ENCODE measurements around the gene ABO.
"Not testable (repeated sequence)": the region's sequence is repeated elsewhere in the genome, so short reads cannot be mapped to it uniquely, and the experiment has no call there.

Gene ABO

GRCh38 chr9:133304158-133304470 is 29.1 kb upstream of the ABO start:
- FAIRE-seq (no peak), DNase-seq (ENCODE audit: insufficient read length, low spot score) (no peak)
- TF ChIP-seq POLR2A (IDR thresholded peaks at IDR 0.05; ENCODE audit: low read depth, low read length) = no peak

- TF ChIP-seq POLR2A (IDR thresholded peaks at IDR 0.05; ENCODE audit: low read depth, low read length) = no peak
- DNase-seq (ENCODE audit: insufficient read length, low spot score) (no peak), FAIRE-seq (no peak)
These were observed 28.5 kb upstream of the ABO start for GRCh38 chr9:133303266-133304157.

GRCh38 chr9:133301253-133302230 is 26.5 kb upstream of the ABO start:
- no peak for DNase-seq (ENCODE audit: insufficient read length, low spot score)
- FAIRE-seq = no peak
- TF ChIP-seq POLR2A (IDR thresholded peaks at IDR 0.05; ENCODE audit: low read depth, low read length) = no peak

GRCh38 chr9:133299996-133300395 is 25.0 kb upstream of the ABO start:
- not testable (repeated sequence) for DNase-seq (ENCODE audit: insufficient read length, low spot score); FAIRE-seq

- DNase-seq (ENCODE audit: insufficient read length, low spot score) (no peak), FAIRE-seq (peak; percentile 27)
These were observed 19.3 kb upstream of the ABO start for GRCh38 chr9:133294257-133294656.

GRCh38 chr9:133290751-133291302 is 15.8 kb upstream of the ABO start:
- DNase-seq (ENCODE audit: insufficient read length, low spot score) = no peak
- no peak for FAIRE-seq
- no peak for TF ChIP-seq POLR2A (IDR thresholded peaks at IDR 0.05; ENCODE audit: low read depth, low read length)

More at GRCh38 chr9:133294257-133294656, 19.3 kb upstream of the ABO start:
- no peak for TF ChIP-seq POLR2A (IDR thresholded peaks at IDR 0.05; ENCODE audit: low read depth, low read length)

GRCh38 chr9:133286523-133286922 is 11.5 kb upstream of the ABO start:
- no peak for TF ChIP-seq POLR2A (IDR thresholded peaks at IDR 0.05; ENCODE audit: low read depth, low read length)
- no peak for DNase-seq (ENCODE audit: insufficient read length, low spot score)
- no peak for FAIRE-seq

- DNase-seq (ENCODE audit: insufficient read length, low spot score) = no peak
- no peak for TF ChIP-seq POLR2A (IDR thresholded peaks at IDR 0.05; ENCODE audit: low read depth, low read length)
- no peak for FAIRE-seq
These were observed 10.3 kb upstream of the ABO start for GRCh38 chr9:133285252-133285775.

- FAIRE-seq = no peak
- DNase-seq (ENCODE audit: insufficient read length, low spot score) = no peak
- TF ChIP-seq POLR2A (IDR thresholded peaks at IDR 0.05; ENCODE audit: low read depth, low read length) = no peak
These were observed 9.4 kb upstream of the ABO start for GRCh38 chr9:133284362-133284761.

GRCh38 chr9:133283255-133284032 is 8.4 kb upstream of the ABO start:
- DNase-seq (ENCODE audit: insufficient read length, low spot score); FAIRE-seq: not testable (repeated sequence)

- FAIRE-seq (no peak), DNase-seq (ENCODE audit: insufficient read length, low spot score) (no peak)
- TF ChIP-seq POLR2A (IDR thresholded peaks at IDR 0.05; ENCODE audit: low read depth, low read length) = no peak
These were observed 7.7 kb upstream of the ABO start for GRCh38 chr9:133282464-133283238.

- no peak for TF ChIP-seq POLR2A (IDR thresholded peaks at IDR 0.05; ENCODE audit: low read depth, low read length)
- DNase-seq (ENCODE audit: insufficient read length, low spot score) (no peak), FAIRE-seq (no peak)
These were observed 5.4 kb upstream of the ABO start for GRCh38 chr9:133280392-133280791.
